ENCODE data around the gene ELF5.

The ELF5 gene

GRCh38 chr11:34513682-34514449 is at the start of gene ELF5:
Gene ELF5 (minus strand): TSS chr11:34513794. CDS start chr11:34505749, 8,045 bp downstream.
- no peak for DNase-seq

- no peak for DNase-seq
Observed at GRCh38 chr11:34562976-34563375, 49.4 kb upstream of the ELF5 start.

- no peak for DNase-seq
Observed at GRCh38 chr11:34560511-34560910, 46.9 kb upstream of the ELF5 start.

- no peak for DNase-seq
Observed at GRCh38 chr11:34558673-34559072, 45.1 kb upstream of the ELF5 start.

- no peak for DNase-seq
Observed at GRCh38 chr11:34558211-34558610, 44.6 kb upstream of the ELF5 start.

- no peak for DNase-seq
Observed at GRCh38 chr11:34552270-34552669, 38.7 kb upstream of the ELF5 start.

- DNase-seq: no peak
Observed at GRCh38 chr11:34549271-34549670, 35.7 kb upstream of the ELF5 start.

- no peak for DNase-seq
Observed at GRCh38 chr11:34548278-34548677, 34.7 kb upstream of the ELF5 start.

- DNase-seq: no peak
Observed at GRCh38 chr11:34546511-34547209, 33.1 kb upstream of the ELF5 start.

GRCh38 chr11:34542089-34542488 is 28.5 kb upstream of the ELF5 start:
- DNase-seq: no peak

- DNase-seq: no peak
Observed at GRCh38 chr11:34540870-34541269, 27.3 kb upstream of the ELF5 start.

- DNase-seq: no peak
Observed at GRCh38 chr11:34537636-34538035, 24.0 kb upstream of the ELF5 start.

GRCh38 chr11:34536056-34536455 is 22.5 kb upstream of the ELF5 start:
- no peak for DNase-seq

GRCh38 chr11:34534826-34535225 is 21.2 kb upstream of the ELF5 start:
- DNase-seq: no peak

GRCh38 chr11:34531663-34532062 is 18.1 kb upstream of the ELF5 start:
- DNase-seq: no peak

- no peak for DNase-seq
Observed at GRCh38 chr11:34530545-34531234, 17.1 kb upstream of the ELF5 start.

- DNase-seq: no peak
Observed at GRCh38 chr11:34529643-34530042, 16.0 kb upstream of the ELF5 start.

- no peak for DNase-seq
Observed at GRCh38 chr11:34528072-34528471, 14.5 kb upstream of the ELF5 start.

GRCh38 chr11:34525888-34526657 is 12.5 kb upstream of the ELF5 start:
- DNase-seq: no peak

- no peak for DNase-seq
Observed at GRCh38 chr11:34525098-34525497, 11.5 kb upstream of the ELF5 start.

GRCh38 chr11:34524696-34525095 is 11.1 kb upstream of the ELF5 start:
- no peak for DNase-seq

GRCh38 chr11:34523053-34523452 is 9.5 kb upstream of the ELF5 start:
- no peak for DNase-seq

GRCh38 chr11:34522188-34522587 is 8.6 kb upstream of the ELF5 start:
- no peak for DNase-seq

Measured in stimulated activated CD4-positive, alpha-beta T cell treated with anti-CD3 and anti-CD28 coated beads, Interleukin-4, amount 100 ng/mL, for 1 hour (primary cell).